Endothelial cell of umbilical vein (primary cell): ENCODE measurements around the gene ZFP1.

ENCODE experiments used
- CTCF ChIP-seq, 2 donors: IDR thresholded peaks; 1 replicate in 1 of 2; 2 replicates in 1 of 2; pipeline ENCODE4 v1.5.1; 2011; ENCODE audit warnings: low read length in 2 of 2, mild to moderate bottlenecking in 2 of 2, moderate library complexity in 2 of 2, control low read depth in 1 of 2, inconsistent platforms in 1 of 2, low read depth in 1 of 2; ENCODE audit not compliant: insufficient read depth in 1 of 2; ENCODE audit errors: extremely low read depth in 1 of 2
- MAX ChIP-seq: IDR thresholded peaks from 2 replicates; pipeline ENCODE4 v1.6.1; 2011; ENCODE audit not compliant: insufficient read depth, insufficient read length
- POLR2A ChIP-seq: IDR thresholded peaks from 2 replicates; pipeline ENCODE4 v1.6.1; 2012; ENCODE audit warnings: low read depth, mild to moderate bottlenecking, control low read depth, low read length

- TF ChIP-seq CTCF (IDR thresholded peaks at IDR 0.05; ENCODE audit: extremely low read depth in 1 of 2, insufficient read depth in 1 of 2, low read depth in 1 of 2, low read length in 2 of 2) (no peak), POLR2A (no peak), MAX (no peak)
Measured at GRCh38 chr16:75104836-75105235, 43.5 kb upstream of the ZFP1 start.
